ENCODE results near the gene ZNF117.
"Not testable (repeated sequence)": the region's sequence is repeated elsewhere in the genome, so short reads cannot be mapped to it uniquely, and the experiment has no call there.

DNA sequence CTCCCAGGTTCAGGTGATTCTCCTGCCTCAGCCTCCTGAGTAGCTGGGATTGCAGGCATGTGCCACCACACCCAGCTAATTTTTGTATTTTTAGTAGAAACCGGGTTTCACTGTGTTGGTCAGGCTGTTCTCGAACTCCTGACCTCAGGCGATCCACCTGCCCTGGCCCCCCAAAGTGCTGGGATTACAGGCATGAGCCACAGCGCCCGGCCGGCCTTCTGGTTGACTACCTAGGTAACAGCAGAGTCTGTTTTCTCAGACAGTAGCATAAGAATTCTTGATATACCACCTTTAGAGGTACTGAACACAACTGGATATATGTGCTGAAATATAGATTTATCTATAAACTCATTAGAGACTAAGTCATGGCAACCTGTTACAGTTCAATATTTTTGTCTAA is 50.8 kb downstream of the ZNF117 start:
- TF ChIP-seq, protein P1, sequence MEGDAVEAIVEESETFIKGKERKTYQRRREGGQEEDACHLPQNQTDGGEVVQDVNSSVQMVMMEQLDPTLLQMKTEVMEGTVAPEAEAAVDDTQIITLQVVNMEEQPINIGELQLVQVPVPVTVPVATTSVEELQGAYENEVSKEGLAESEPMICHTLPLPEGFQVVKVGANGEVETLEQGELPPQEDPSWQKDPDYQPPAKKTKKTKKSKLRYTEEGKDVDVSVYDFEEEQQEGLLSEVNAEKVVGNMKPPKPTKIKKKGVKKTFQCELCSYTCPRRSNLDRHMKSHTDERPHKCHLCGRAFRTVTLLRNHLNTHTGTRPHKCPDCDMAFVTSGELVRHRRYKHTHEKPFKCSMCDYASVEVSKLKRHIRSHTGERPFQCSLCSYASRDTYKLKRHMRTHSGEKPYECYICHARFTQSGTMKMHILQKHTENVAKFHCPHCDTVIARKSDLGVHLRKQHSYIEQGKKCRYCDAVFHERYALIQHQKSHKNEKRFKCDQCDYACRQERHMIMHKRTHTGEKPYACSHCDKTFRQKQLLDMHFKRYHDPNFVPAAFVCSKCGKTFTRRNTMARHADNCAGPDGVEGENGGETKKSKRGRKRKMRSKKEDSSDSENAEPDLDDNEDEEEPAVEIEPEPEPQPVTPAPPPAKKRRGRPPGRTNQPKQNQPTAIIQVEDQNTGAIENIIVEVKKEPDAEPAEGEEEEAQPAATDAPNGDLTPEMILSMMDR (conservative IDR thresholded peaks at IDR 0.05; ENCODE audit: low read length), result not testable (repeated sequence)
- TF ChIP-seq EZH2phosphoT487 (IDR thresholded peaks at IDR 0.05; ENCODE audit: borderline replicate concordance), result not testable (repeated sequence)
